ENCODE data around the gene IKBKG.
"Not testable (repeated sequence)": the region's sequence is repeated elsewhere in the genome, so short reads cannot be mapped to it uniquely, and the experiment has no call there.

Gene IKBKG

DNA sequence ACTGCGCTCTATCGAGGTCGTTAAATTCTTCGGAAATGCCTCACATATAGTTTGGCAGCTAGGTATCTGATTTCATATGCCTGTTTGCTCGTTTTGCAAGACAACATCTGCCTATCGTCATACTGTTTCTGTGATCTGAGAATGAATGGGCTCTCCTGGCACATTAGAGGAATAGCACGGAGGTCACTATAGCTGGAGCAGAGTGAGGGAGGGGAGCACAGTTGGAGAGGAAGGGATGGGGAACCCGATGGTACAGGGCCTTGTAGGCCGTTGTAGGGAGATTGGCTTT is 552 bp downstream of the IKBKG start:
- TF ChIP-seq, protein P1, sequence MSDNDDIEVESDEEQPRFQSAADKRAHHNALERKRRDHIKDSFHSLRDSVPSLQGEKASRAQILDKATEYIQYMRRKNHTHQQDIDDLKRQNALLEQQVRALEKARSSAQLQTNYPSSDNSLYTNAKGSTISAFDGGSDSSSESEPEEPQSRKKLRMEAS (IDR thresholded peaks at IDR 0.05), result no peak
- no peak for TF ChIP-seq NFIC (IDR thresholded peaks at IDR 0.05)
- no peak for TF ChIP-seq FOXM1 (IDR thresholded peaks at IDR 0.05; ENCODE audit: borderline replicate concordance, low read depth)
- TF ChIP-seq EGR1 (IDR thresholded peaks at IDR 0.05), result no peak
- no peak for TF ChIP-seq RAD21 (IDR thresholded peaks at IDR 0.05; ENCODE audit: low read depth)
- TF ChIP-seq TAF1 (IDR thresholded peaks at IDR 0.05; ENCODE audit: low read depth), result no peak
- TF ChIP-seq TEAD4 (IDR thresholded peaks at IDR 0.05), result no peak
- TF ChIP-seq YY1 (IDR thresholded peaks at IDR 0.05; ENCODE audit: low read depth), result no peak
- TF ChIP-seq, protein P2, sequence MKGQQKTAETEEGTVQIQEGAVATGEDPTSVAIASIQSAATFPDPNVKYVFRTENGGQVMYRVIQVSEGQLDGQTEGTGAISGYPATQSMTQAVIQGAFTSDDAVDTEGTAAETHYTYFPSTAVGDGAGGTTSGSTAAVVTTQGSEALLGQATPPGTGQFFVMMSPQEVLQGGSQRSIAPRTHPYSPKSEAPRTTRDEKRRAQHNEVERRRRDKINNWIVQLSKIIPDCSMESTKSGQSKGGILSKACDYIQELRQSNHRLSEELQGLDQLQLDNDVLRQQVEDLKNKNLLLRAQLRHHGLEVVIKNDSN (IDR thresholded peaks at IDR 0.05), result no peak
- TF ChIP-seq ZBTB7A (IDR thresholded peaks at IDR 0.05; ENCODE audit: low read depth), result no peak
- TF ChIP-seq CEBPB (IDR thresholded peaks at IDR 0.05), result no peak
- TF ChIP-seq EP300 (IDR thresholded peaks at IDR 0.05; ENCODE audit: borderline replicate concordance), result no peak
- TF ChIP-seq, protein P3, sequence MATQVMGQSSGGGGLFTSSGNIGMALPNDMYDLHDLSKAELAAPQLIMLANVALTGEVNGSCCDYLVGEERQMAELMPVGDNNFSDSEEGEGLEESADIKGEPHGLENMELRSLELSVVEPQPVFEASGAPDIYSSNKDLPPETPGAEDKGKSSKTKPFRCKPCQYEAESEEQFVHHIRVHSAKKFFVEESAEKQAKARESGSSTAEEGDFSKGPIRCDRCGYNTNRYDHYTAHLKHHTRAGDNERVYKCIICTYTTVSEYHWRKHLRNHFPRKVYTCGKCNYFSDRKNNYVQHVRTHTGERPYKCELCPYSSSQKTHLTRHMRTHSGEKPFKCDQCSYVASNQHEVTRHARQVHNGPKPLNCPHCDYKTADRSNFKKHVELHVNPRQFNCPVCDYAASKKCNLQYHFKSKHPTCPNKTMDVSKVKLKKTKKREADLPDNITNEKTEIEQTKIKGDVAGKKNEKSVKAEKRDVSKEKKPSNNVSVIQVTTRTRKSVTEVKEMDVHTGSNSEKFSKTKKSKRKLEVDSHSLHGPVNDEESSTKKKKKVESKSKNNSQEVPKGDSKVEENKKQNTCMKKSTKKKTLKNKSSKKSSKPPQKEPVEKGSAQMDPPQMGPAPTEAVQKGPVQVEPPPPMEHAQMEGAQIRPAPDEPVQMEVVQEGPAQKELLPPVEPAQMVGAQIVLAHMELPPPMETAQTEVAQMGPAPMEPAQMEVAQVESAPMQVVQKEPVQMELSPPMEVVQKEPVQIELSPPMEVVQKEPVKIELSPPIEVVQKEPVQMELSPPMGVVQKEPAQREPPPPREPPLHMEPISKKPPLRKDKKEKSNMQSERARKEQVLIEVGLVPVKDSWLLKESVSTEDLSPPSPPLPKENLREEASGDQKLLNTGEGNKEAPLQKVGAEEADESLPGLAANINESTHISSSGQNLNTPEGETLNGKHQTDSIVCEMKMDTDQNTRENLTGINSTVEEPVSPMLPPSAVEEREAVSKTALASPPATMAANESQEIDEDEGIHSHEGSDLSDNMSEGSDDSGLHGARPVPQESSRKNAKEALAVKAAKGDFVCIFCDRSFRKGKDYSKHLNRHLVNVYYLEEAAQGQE (IDR thresholded peaks at IDR 0.05; ENCODE audit: low read depth), result no peak

DNA sequence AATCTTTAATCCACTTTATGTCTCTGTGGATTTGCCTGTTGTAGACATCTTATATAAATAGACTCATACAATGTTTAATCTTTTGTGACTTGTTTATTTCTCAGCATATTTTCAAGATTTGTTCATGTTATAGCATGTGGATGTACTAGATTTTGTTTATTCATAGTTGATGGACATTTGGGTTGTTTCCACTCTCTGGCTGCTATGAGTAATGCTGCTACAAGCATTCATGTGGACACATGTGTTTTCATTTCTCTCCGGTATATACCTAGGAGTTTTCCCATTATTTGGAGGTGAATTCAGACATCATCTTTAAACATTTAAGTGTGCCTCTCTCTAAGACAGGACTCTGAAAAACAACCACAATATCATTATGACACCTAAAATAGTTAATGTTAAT is 2.3 kb downstream of the IKBKG start:
- TF ChIP-seq CEBPB (IDR thresholded peaks at IDR 0.05), result no peak
- TF ChIP-seq CREB1 (IDR thresholded peaks at IDR 0.05; ENCODE audit: low read depth), result no peak
- TF ChIP-seq ZBTB7A (IDR thresholded peaks at IDR 0.05; ENCODE audit: low read depth), result no peak

DNA sequence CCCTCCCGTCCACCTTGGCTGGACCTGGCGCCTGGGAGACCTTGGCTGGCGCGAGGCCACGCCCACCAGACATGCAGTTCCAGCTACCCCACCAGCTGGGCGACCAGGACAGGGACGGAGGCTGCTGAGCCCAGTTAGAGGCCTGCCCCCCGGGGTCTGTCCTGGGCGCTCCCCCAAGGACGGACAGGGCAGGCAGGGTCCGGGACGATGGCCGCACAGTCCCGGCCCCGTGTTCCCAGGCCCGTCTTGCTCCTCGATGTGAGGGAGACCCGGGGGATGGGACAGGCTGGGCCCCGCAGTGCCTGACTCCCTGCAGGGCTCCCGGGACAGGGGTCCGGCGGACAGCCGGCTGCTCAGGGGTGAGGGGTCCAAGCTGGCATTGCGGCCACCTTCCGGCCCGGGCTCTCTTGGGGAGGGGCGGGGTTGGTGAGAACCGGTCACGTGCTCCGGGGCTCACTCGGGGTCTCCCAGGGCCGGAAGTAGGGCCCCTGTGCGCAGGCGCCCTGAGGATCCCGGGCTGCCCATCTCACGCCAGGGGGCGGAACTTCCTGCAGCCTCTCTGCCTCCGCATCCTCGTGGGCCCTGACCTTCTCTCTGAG is 37.3 kb downstream of the IKBKG start, which contains the start of gene CTAG1A:
TSS of gene CTAG1A (plus strand) at position 549 of the 599 bp plus-strand sequence. CDS start 74 bp downstream, outside the sequence.
- not testable (repeated sequence) for TF ChIP-seq CREB1, ZBTB7A, RAD21 (IDR thresholded peaks at IDR 0.05; ENCODE audit: low read depth)

DNA sequence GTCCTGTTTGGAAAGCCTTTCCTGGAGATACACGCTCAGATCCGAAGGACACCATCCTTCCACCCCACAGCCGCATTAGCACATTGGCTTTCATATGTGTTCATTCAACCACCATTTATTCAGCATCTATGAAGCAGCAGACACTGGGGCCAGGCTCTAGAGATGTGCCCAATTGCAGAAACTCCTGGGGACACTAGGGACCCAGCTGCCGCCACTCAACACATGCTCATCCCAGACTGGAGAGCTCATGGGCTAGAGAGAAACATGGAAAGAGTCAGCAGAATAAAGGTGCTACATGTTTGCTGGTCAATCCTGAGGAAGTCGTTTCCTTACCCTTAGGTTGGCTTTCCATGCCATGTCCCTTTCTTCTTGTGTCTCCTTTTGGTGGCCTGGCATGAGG is 45.1 kb downstream of the IKBKG start:
- TF ChIP-seq TAF1 (IDR thresholded peaks at IDR 0.05; ENCODE audit: low read depth) (no peak), TCF12 (IDR thresholded peaks at IDR 0.05; ENCODE audit: low read depth) (no peak), RAD21 (IDR thresholded peaks at IDR 0.05; ENCODE audit: low read depth) (no peak), FOXM1 (IDR thresholded peaks at IDR 0.05; ENCODE audit: borderline replicate concordance, low read depth) (no peak), NFIC (IDR thresholded peaks at IDR 0.05) (no peak), ZBTB7A (IDR thresholded peaks at IDR 0.05; ENCODE audit: low read depth) (no peak), EGR1 (IDR thresholded peaks at IDR 0.05) (no peak), CEBPB (IDR thresholded peaks at IDR 0.05) (no peak), TEAD4 (IDR thresholded peaks at IDR 0.05) (no peak), YY1 (IDR thresholded peaks at IDR 0.05; ENCODE audit: low read depth) (no peak), EP300 (IDR thresholded peaks at IDR 0.05; ENCODE audit: borderline replicate concordance) (no peak)
- TF ChIP-seq, protein P2 (IDR thresholded peaks at IDR 0.05), result no peak
- TF ChIP-seq, protein P3 (IDR thresholded peaks at IDR 0.05; ENCODE audit: low read depth), result no peak
- TF ChIP-seq, protein P1 (IDR thresholded peaks at IDR 0.05), result no peak

DNA sequence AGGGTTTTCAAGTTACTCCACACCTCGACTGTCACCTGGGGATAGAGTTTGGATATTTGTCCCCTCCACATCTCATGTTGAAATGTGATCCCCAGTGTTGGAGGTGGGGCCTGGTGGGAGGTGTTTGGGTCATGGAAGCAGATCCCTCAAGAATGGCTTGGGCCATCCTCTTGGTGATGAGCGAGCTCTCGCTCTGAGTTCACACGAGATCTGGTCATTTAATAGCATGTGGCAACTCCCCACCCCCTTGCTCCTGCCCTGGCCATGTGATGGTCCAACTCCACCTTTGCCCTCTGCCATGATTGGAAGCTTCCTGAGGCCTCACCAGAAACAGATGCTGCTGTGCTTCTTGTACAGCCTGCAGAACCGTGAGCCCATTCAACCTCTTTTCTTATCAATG is 45.8 kb downstream of the IKBKG start:
- TF ChIP-seq, protein P2 (IDR thresholded peaks at IDR 0.05), result no peak
- no peak for TF ChIP-seq TCF12 (IDR thresholded peaks at IDR 0.05; ENCODE audit: low read depth)
- TF ChIP-seq, protein P1 (IDR thresholded peaks at IDR 0.05), result no peak

DNA sequence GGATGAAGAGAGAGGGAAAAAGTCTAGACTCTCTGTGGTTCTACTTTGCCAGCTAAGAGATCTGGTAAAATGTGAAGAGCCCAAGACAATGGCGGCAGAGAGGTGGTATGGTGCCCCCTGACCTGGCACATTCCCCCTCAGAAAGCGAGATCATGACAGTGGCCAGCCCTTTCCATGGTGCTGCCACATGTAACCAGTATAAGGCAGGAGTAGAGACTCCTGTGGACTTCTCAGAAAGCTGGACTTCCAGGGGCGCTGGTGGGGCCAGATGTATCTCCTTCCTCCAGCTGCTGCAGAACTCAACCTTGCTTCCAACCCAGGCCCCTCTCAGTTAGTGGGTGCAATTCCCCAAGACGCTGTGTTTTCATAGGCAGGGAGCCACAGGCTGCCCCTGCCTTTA is 47.1 kb downstream of the IKBKG start:
- TF ChIP-seq YY1 (IDR thresholded peaks at IDR 0.05; ENCODE audit: low read depth), result no peak
- no peak for TF ChIP-seq FOXM1 (IDR thresholded peaks at IDR 0.05; ENCODE audit: borderline replicate concordance, low read depth)
- no peak for TF ChIP-seq EP300 (IDR thresholded peaks at IDR 0.05; ENCODE audit: borderline replicate concordance)

Data from Ishikawa (cell line).